RWPE1 (cell line): ENCODE results near the gene TM4SF18.

Experiments used
- CTCF ChIA-PET: fragments of 350-600 bp; sonication (Branson Sonifier 250); formaldehyde crosslinking; extraction: SDS; loops from one replicate; lab custom pipeline; 2021; lab: Yijun Ruan, JAX
- POLR2A ChIA-PET: fragments of 400-600 bp; formaldehyde crosslinking; extraction: SDS; loops from one replicate; lab custom pipeline; 2020; ENCODE audit warnings: antibody characterized with exemption; ENCODE audit not compliant: low non-redundant PET; lab: Yijun Ruan, JAX
- DNase-seq: peaks from one replicate; pipeline ENCODE4 v3.0.0; 2012; ENCODE audit warnings: low spot score
- H3K27ac ChIP-seq: fragments of 450-650 bp; 2 replicates; pipeline ENCODE4 v1.5.1; 2017
- TF ChIP-seq, protein P1 (sequence below): fragments of 450-650 bp; conservative IDR thresholded peaks from 2 replicates; pipeline ENCODE4 v1.5.1; 2017; ENCODE audit warnings: low read depth, mild to moderate bottlenecking

TM4SF18 gene

DNA sequence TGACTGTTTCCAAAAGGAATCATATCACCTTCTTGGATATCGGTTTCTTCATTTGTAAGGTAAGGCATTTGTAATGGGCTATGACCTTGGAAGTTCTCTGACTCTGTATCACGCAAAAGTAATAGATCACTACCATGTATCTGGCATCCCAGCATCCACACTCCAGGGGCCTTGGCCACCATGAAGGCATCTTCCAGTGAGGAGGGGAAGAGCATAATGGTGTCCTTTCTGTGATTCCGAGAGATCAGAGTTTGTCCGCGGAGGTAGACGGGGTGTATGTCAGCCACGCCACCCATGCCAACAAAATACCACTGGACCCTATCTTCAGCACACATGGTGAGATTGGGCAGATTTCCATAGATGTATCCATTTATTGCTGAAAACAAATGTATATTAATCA lies 63.7 kb downstream of the TM4SF18 start:
- ChIA-PET CTCF (interaction anchor here (1.0 kb wide), 1 partner anchor 150 kb away, joined by 3 read pairs; no protein-coding TSS in a partner anchor), POLR2A (no interaction called here)
- TF ChIP-seq, protein P1, sequence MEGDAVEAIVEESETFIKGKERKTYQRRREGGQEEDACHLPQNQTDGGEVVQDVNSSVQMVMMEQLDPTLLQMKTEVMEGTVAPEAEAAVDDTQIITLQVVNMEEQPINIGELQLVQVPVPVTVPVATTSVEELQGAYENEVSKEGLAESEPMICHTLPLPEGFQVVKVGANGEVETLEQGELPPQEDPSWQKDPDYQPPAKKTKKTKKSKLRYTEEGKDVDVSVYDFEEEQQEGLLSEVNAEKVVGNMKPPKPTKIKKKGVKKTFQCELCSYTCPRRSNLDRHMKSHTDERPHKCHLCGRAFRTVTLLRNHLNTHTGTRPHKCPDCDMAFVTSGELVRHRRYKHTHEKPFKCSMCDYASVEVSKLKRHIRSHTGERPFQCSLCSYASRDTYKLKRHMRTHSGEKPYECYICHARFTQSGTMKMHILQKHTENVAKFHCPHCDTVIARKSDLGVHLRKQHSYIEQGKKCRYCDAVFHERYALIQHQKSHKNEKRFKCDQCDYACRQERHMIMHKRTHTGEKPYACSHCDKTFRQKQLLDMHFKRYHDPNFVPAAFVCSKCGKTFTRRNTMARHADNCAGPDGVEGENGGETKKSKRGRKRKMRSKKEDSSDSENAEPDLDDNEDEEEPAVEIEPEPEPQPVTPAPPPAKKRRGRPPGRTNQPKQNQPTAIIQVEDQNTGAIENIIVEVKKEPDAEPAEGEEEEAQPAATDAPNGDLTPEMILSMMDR = no peak
- no peak overlapping the region for H3K27ac ChIP-seq
- DNase-seq = no peak
